Thoracic aorta (tissue), 2 donors: ENCODE data around the gene RNF128. TPM values are rescaled to one million over a fixed set of nuclear protein-coding genes. Genes with fewer than 3 reads are reported as not detected.

Experiments
- ATAC-seq: fragments of 150-250 bp; one replicate; pipeline ENCODE4 v1.8.0; 2017; ENCODE audit warnings: low read depth; ENCODE audit not compliant: insufficient number of reproducible peaks, low FRiP score
- DNase-seq: peaks from one replicate; pipeline ENCODE4 v3.0.0-alpha.2; 2020; ENCODE audit warnings: low spot score
- H3K27ac ChIP-seq, 2 donors: fragments of 200-600 bp; sonication (generic); 1 replicate in 1 of 2; 2 replicates in 1 of 2; pipeline ENCODE4 v1.5.1; 2016; ENCODE audit warnings: mild to moderate bottlenecking in 2 of 2, moderate library complexity in 2 of 2
- H3K27me3 ChIP-seq: fragments of 200-600 bp; sonication (generic); replicated peaks from 2 replicates; pipeline ENCODE4 v1.6.0; 2016; ENCODE audit warnings: mild to moderate bottlenecking; ENCODE audit not compliant: insufficient read depth
- H3K36me3 ChIP-seq: fragments of 200-600 bp; sonication (generic); one replicate; pipeline ENCODE4 v1.5.1; 2016
- H3K4me1 ChIP-seq, 2 donors: fragments of 200-600 bp; sonication (generic); 1 replicate in 1 of 2; 2 replicates in 1 of 2; pipeline versions ENCODE4 v1.5.1 to v1.6.0; 2016; ENCODE audit warnings: low read depth in 2 of 2, mild to moderate bottlenecking in 1 of 2; ENCODE audit not compliant: control insufficient read depth in 1 of 2
- H3K4me3 ChIP-seq: fragments of 200-600 bp; sonication (generic); 2 replicates; pipeline ENCODE4 v1.5.1; 2016; ENCODE audit warnings: mild to moderate bottlenecking
- H3K9me3 ChIP-seq: fragments of 200-600 bp; sonication (generic); 2 replicates; pipeline ENCODE4 v1.5.1; 2016
- CTCF ChIP-seq: fragments of 200-600 bp; sonication (generic); IDR thresholded peaks from one replicate; pipeline ENCODE4 v1.5.1; 2019; ENCODE audit warnings: antibody characterized with exemption
- total RNA-seq, 2 donors: library from RNA; depleted of rRNA; stranded (reverse); fragments of >200 nt; gene quantifications; one replicate each; pipeline versions ENCODE4 v1.1.0 to v1.2.3, GENCODE V29; 2016

RNF128 gene
- total RNA-seq, 2 donors from 2014 or later, result not detected

- Histone ChIP-seq H3K9me3 (no peaks in the 10 kb centered on the region), H3K27me3 (no peaks in the 10 kb centered on the region), H3K36me3 (no peaks in the 10 kb centered on the region), H3K4me3 (no peak overlapping the region), H3K4me1 (peaks cover 0 to 5% of the 10 kb centered on the region in 2 donors), H3K27ac (no peak overlapping the region)
- no peak for TF ChIP-seq CTCF
- DNase-seq (no peak), ATAC-seq (no peak)
Observed at GRCh38 chrX:106711375-106711774, 15.1 kb upstream of the RNF128 start.

GRCh38 chrX:106716004-106716403 lies 10.5 kb upstream of the RNF128 start:
- no peaks in the 10 kb centered on the region for H3K4me1 ChIP-seq
- H3K36me3 ChIP-seq, result no peaks in the 10 kb centered on the region
- ATAC-seq (no peak), DNase-seq (no peak)
- no peak overlapping the region for H3K4me3 ChIP-seq
- H3K27me3 ChIP-seq, result no peaks in the 10 kb centered on the region
- no peaks in the 10 kb centered on the region for H3K9me3 ChIP-seq
- no peak overlapping the region for H3K27ac ChIP-seq
- TF ChIP-seq CTCF, result no peak

DNA sequence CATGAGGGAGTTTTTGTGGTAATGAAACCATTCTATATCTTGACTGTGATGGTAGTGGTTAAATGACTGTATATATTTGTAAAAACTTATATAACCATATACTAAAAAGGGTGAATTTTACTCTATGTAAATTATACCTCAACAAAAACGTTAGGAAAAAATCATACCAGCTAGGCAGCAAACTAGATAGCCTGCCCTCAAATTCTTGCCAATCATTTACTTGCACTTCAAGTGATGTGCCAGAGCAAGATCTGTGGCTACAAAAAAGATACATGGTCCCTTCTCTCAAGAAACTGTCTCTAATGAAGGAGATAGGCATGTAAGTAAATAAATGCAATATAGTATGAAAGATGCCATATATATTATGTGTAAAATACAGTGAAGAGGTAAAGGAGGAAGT lies 10.0 kb upstream of the RNF128 start:
- TF ChIP-seq CTCF, result no peak
- H3K4me1 ChIP-seq, result no peaks in the 10 kb centered on the region
- DNase-seq, result no peak
- no peaks in the 10 kb centered on the region for H3K27me3 ChIP-seq
- ATAC-seq, result no peak
- no peak overlapping the region for H3K27ac ChIP-seq
- no peaks in the 10 kb centered on the region for H3K9me3 ChIP-seq
- H3K36me3 ChIP-seq, result no peaks in the 10 kb centered on the region
- no peak overlapping the region for H3K4me3 ChIP-seq

DNA sequence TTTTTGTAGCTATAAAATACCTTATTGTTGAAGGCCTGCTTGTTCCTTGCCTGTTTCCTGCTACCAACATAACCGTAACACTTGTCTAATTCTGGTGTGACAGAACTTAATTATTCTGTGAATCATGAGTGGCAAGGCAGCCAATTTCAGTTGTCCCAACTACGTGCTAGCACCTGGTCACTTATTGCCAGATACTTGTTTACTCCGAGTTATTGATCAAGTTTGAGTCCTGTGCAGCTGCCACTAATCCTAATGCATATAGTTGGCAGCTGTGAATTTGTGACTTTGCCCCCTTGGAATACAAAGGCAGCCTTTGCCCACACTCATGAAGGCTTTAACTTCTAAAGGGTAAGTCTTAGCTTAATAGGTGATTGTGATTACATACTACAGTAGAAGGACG lies 7.8 kb upstream of the RNF128 start:
- H3K4me1 ChIP-seq, result no peaks in the 10 kb centered on the region
- H3K9me3 ChIP-seq, result no peaks in the 10 kb centered on the region
- no peaks in the 10 kb centered on the region for H3K27me3 ChIP-seq
- ATAC-seq, result no peak
- no peak overlapping the region for H3K4me3 ChIP-seq
- no peak for DNase-seq
- TF ChIP-seq CTCF, result no peak
- H3K36me3 ChIP-seq, result no peaks in the 10 kb centered on the region
- H3K27ac ChIP-seq, result no peak overlapping the region

- H3K4me3 ChIP-seq, result peak overlapping the region; percentile 60
- H3K36me3 ChIP-seq, result no peaks in the 10 kb centered on the region
- no peak for TF ChIP-seq CTCF
- DNase-seq, result no peak
- H3K27ac ChIP-seq, result no peak overlapping the region
- H3K27me3 ChIP-seq, result no peaks in the 10 kb centered on the region
- no peaks in the 10 kb centered on the region for H3K4me1 ChIP-seq
- ATAC-seq, result no peak
- H3K9me3 ChIP-seq, result no peaks in the 10 kb centered on the region
Observed at GRCh38 chrX:106725931-106726330, 570 bp upstream of the RNF128 start.
